HEK293 (cell line): ENCODE results near the gene B9D1.

Source experiments
- CTCF ChIA-PET: fragments of 350-600 bp; formaldehyde crosslinking; extraction: SDS; loops from one replicate; lab custom pipeline; 2021; ENCODE audit warnings: antibody characterized with exemption; lab: Yijun Ruan, JAX
- POLR2A ChIA-PET: fragments of 300-600 bp; formaldehyde crosslinking; extraction: SDS; loops from one replicate; lab custom pipeline; 2020; ENCODE audit warnings: antibody characterized with exemption, inconsistent platforms; lab: Yijun Ruan, JAX
- H3K27ac ChIP-seq: fragments of 200-500 bp; sonication (Bioruptor generic); 2 replicates; pipeline ENCODE4 v1.5.1; 2014; ENCODE audit warnings: low read depth, low read length, control low read depth, inconsistent platforms; ENCODE audit errors: extremely low read depth
- H3K36me3 ChIP-seq, 2 experiments: fragments of 200-500 bp in 1 of 2; sonication (Bioruptor generic) in 1 of 2; 1 replicate in 1 of 2; 2 replicates in 1 of 2; pipeline ENCODE4 v1.5.1; 2014 to 2017; ENCODE audit warnings: inconsistent platforms in 2 of 2, low read length in 2 of 2; ENCODE audit not compliant: control insufficient read depth in 2 of 2, insufficient read depth in 1 of 2
- H3K4me1 ChIP-seq: fragments of 200-500 bp; sonication (Bioruptor generic); 2 replicates; pipeline ENCODE4 v1.5.1; 2014; ENCODE audit warnings: mild to moderate bottlenecking, low read length, inconsistent platforms; ENCODE audit not compliant: control insufficient read depth, insufficient read depth
- H3K4me3 ChIP-seq: 2 replicates; pipeline ENCODE4 v1.5.1; 2011; ENCODE audit warnings: low read depth, mild to moderate bottlenecking, control low read depth, low read length, moderate library complexity
- H3K9me3 ChIP-seq: fragments of 200-500 bp; sonication (Bioruptor generic); 2 replicates; pipeline ENCODE4 v1.5.1; 2014; ENCODE audit warnings: low read depth, low read length, inconsistent platforms; ENCODE audit not compliant: control insufficient read depth, insufficient read depth
- KLF1 ChIP-seq: fragments of 450-650 bp; formaldehyde crosslinking; IDR thresholded peaks from 2 replicates; pipeline ENCODE4 v1.5.1; 2016; ENCODE audit warnings: missing biosample characterization, missing genetic modification characterization
- OVOL3 ChIP-seq: fragments of 450-650 bp; formaldehyde crosslinking; IDR thresholded peaks from 2 replicates; pipeline ENCODE4 v1.5.1; 2016; ENCODE audit warnings: missing biosample characterization, missing genetic modification characterization
- SALL2 ChIP-seq: fragments of 450-650 bp; formaldehyde crosslinking; IDR thresholded peaks from 2 replicates; pipeline ENCODE4 v1.5.0; 2017; ENCODE audit warnings: missing biosample characterization, mild to moderate bottlenecking, missing genetic modification characterization, borderline replicate concordance
- SCRT2 ChIP-seq: fragments of 450-650 bp; formaldehyde crosslinking; IDR thresholded peaks from 2 replicates; pipeline ENCODE4 v1.5.1; 2016; ENCODE audit warnings: missing biosample characterization, missing genetic modification characterization
- YY2 ChIP-seq: fragments of 450-650 bp; formaldehyde crosslinking; IDR thresholded peaks from 2 replicates; pipeline ENCODE4 v1.5.1; 2016; ENCODE audit warnings: missing biosample characterization, missing genetic modification characterization
- ZNF157 ChIP-seq: fragments of 450-650 bp; formaldehyde crosslinking; IDR thresholded peaks from 2 replicates; pipeline ENCODE4 v1.5.1; 2016; ENCODE audit warnings: missing biosample characterization, missing genetic modification characterization
- ZNF19 ChIP-seq: fragments of 450-650 bp; formaldehyde crosslinking; IDR thresholded peaks from 2 replicates; pipeline ENCODE4; 2016; ENCODE audit warnings: missing biosample characterization, missing genetic modification characterization, low read depth
- ZNF2 ChIP-seq: fragments of 450-650 bp; formaldehyde crosslinking; IDR thresholded peaks from 2 replicates; pipeline ENCODE4 v1.5.1; 2016; ENCODE audit warnings: missing biosample characterization, missing genetic modification characterization
- ZNF341 ChIP-seq: fragments of 450-650 bp; formaldehyde crosslinking; IDR thresholded peaks from 2 replicates; pipeline ENCODE4; 2016; ENCODE audit warnings: low read depth, missing biosample characterization, missing genetic modification characterization
- ZNF571 ChIP-seq: fragments of 450-650 bp; formaldehyde crosslinking; IDR thresholded peaks from 2 replicates; pipeline ENCODE4 v1.5.0; 2017; ENCODE audit warnings: missing biosample characterization, missing genetic modification characterization
- ZNF76 ChIP-seq: fragments of 450-650 bp; formaldehyde crosslinking; IDR thresholded peaks from 2 replicates; pipeline ENCODE4; 2016; ENCODE audit warnings: low read depth, missing biosample characterization, missing genetic modification characterization, borderline replicate concordance
- ZSCAN30 ChIP-seq: fragments of 450-650 bp; IDR thresholded peaks from 2 replicates; pipeline ENCODE4 v1.5.1; 2018; ENCODE audit warnings: missing biosample characterization, mild to moderate bottlenecking, missing genetic modification characterization, moderate library complexity
- TF ChIP-seq, protein P1 (sequence below): fragments of 450-650 bp; formaldehyde crosslinking; IDR thresholded peaks from 2 replicates; pipeline ENCODE4 v1.5.1; 2017; ENCODE audit warnings: missing biosample characterization, missing genetic modification characterization
- TF ChIP-seq, protein P2 (sequence below): fragments of 450-650 bp; formaldehyde crosslinking; IDR thresholded peaks from 2 replicates; pipeline ENCODE4 v1.5.1; 2016; ENCODE audit warnings: missing biosample characterization, missing genetic modification characterization
- TF ChIP-seq, protein P3 (sequence below): fragments of 450-650 bp; formaldehyde crosslinking; IDR thresholded peaks from 2 replicates; pipeline ENCODE4 v1.5.1; 2016; ENCODE audit warnings: missing biosample characterization, missing genetic modification characterization, borderline replicate concordance
- TF ChIP-seq, protein P4 (sequence below): fragments of 450-650 bp; formaldehyde crosslinking; IDR thresholded peaks from 2 replicates; pipeline ENCODE4 v1.5.1; 2016; ENCODE audit warnings: missing biosample characterization, missing genetic modification characterization

B9D1 gene

DNA sequence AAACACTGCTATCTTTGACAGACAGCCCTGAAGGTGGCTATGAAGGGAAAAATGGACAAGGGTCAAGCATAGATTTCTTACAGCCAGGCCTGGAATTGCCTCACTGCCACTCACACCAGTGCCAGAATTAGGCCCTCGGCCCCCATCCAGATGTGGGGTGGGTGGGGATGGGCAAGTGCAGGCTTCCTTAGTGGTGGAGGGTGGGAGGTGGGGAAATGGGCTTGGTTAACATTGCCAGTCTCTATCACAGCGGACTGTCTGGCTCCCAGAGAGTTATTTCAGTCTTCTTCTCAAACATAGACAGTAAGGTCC, 24.9 kb downstream of the B9D1 start:
- ChIA-PET CTCF (interaction anchor here (0.6 to 2.1 kb wide), 8 partner anchors 8 to 161 kb away, joined by 3 to 9 read pairs (median 4); no protein-coding TSS in a partner anchor), POLR2A (interaction anchor here (1.1 kb wide), 1 partner anchor 40 kb away, joined by 3 read pairs; the partner anchor contains the start of gene MAPK7)
- TF ChIP-seq ZNF76 (tag by site-specific recombination), result no peak
- no peak for TF ChIP-seq ZNF19
- no peak for TF ChIP-seq ZNF571 (tag by site-specific recombination)
- TF ChIP-seq, protein P1, sequence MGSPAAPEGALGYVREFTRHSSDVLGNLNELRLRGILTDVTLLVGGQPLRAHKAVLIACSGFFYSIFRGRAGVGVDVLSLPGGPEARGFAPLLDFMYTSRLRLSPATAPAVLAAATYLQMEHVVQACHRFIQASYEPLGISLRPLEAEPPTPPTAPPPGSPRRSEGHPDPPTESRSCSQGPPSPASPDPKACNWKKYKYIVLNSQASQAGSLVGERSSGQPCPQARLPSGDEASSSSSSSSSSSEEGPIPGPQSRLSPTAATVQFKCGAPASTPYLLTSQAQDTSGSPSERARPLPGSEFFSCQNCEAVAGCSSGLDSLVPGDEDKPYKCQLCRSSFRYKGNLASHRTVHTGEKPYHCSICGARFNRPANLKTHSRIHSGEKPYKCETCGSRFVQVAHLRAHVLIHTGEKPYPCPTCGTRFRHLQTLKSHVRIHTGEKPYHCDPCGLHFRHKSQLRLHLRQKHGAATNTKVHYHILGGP, result no peak
- H3K4me1 ChIP-seq, result no peaks in the 10 kb centered on the region
- no peaks in the 10 kb centered on the region for H3K9me3 ChIP-seq
- peaks cover 0 to 21% of the 10 kb centered on the region in 2 experiments; a peak in 1 of 3 replicates for H3K36me3 ChIP-seq
- H3K4me3 ChIP-seq, result no peak overlapping the region
- H3K27ac ChIP-seq, result no peak overlapping the region

DNA sequence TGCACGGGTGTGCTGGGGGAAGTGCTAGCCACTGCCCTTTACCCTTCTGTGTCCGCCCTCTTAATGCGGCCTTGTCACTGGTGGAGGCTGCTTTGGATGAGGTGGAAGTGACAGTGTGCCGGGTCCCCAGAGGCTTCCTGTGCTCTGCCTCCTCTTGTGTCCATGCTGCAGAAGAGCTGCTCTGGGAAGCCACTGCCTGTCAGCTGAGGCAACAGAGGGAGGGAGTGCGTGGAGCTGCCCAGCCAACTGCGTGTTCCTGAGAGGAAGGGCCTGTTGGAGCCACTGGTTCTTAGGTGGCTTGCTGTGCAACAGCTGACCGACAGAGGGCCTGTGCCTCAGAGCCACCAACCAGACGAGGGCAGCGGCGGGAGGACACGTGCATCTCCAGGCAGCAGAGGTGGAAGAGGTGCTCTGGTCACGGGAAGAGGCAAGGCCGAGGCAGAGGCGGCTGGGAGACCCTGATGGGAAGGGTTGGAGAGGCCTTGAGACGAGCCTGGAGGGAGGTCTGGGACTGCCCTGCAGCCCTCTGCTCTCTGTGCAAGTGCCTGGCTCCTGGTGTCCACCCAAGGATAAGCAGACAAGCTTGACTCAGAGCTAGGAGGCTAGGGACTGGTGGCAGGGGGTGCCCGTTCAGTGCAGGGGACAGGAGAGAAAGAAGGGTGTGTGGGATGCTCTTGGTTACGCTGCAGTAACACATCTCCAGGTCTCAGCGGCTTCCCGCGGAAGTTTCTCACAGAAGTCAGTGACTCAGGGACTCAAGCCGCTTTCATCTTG, 25.4 kb downstream of the B9D1 start:
- CTCF ChIA-PET, result interaction anchor here (0.6 to 1.4 kb wide), 9 partner anchors 8 to 161 kb away, joined by 3 to 9 read pairs (median 4); no protein-coding TSS in a partner anchor
- POLR2A ChIA-PET, result interaction anchor here (1.1 kb wide), 1 partner anchor 41 kb away, joined by 3 read pairs; the partner anchor contains the start of gene MAPK7
- Histone ChIP-seq H3K27ac (no peak overlapping the region), H3K9me3 (no peaks in the 10 kb centered on the region), H3K4me3 (no peak overlapping the region), H3K4me1 (no peaks in the 10 kb centered on the region), H3K36me3 (peaks cover 0 to 24% of the 10 kb centered on the region in 2 experiments; a peak in 1 of 3 replicates)
- TF ChIP-seq, protein P2, sequence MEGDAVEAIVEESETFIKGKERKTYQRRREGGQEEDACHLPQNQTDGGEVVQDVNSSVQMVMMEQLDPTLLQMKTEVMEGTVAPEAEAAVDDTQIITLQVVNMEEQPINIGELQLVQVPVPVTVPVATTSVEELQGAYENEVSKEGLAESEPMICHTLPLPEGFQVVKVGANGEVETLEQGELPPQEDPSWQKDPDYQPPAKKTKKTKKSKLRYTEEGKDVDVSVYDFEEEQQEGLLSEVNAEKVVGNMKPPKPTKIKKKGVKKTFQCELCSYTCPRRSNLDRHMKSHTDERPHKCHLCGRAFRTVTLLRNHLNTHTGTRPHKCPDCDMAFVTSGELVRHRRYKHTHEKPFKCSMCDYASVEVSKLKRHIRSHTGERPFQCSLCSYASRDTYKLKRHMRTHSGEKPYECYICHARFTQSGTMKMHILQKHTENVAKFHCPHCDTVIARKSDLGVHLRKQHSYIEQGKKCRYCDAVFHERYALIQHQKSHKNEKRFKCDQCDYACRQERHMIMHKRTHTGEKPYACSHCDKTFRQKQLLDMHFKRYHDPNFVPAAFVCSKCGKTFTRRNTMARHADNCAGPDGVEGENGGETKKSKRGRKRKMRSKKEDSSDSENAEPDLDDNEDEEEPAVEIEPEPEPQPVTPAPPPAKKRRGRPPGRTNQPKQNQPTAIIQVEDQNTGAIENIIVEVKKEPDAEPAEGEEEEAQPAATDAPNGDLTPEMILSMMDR (tag by site-specific recombination), result peak; percentile 47; the same call in 1 of the 2 replicates
- TF ChIP-seq SCRT2 (tag by site-specific recombination), result 0 out of 2 replicates have a peak, but pooled peaks have one; percentile 28
- 0 out of 2 replicates have a peak, but pooled peaks have one; percentile 29 for TF ChIP-seq ZNF341 (tag by site-specific recombination)
- no peak for TF ChIP-seq OVOL3 (tag by site-specific recombination)
- no peak for TF ChIP-seq ZSCAN30 (tag by site-specific recombination)

DNA sequence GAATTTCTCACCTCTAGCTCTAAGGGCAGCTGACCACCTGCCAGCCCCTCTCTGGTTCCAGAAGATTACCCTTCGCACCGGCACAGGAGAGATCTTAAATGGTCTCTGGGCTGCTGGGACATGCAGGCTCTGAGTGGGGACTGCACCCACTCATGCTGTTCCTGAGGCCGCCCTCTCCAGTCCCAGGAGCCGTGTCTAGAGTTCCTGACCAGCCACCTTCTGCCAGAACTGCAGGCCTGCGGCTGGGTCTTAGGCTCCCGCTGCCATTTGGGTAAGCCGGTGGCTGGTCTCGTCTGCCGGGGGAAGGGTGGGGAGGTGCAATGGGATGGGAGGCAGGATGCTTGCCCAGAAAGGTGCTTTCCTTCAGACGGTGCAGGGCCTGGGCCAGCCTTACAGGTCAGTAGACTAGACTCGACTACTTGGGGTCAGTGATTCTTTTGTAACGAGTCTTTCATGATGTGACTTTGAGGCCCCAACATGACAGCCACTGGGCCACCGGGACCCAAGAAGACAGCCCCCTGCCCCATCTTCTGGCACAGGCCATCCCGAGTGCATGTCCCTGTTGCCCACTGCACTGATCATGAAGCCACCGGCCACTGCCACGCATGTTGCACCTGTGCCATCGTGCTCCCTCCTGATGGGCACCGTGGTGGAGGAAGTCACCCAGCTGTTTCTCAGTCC, 26.4 kb downstream of the B9D1 start:
- Histone ChIP-seq H3K36me3 (peaks cover 0 to 35% of the 10 kb centered on the region in 2 experiments; a peak in 1 of 3 replicates), H3K4me3 (no peak overlapping the region), H3K9me3 (no peaks in the 10 kb centered on the region), H3K27ac (no peak overlapping the region), H3K4me1 (no peaks in the 10 kb centered on the region)
- POLR2A ChIA-PET, result no interaction called here
- CTCF ChIA-PET, result interaction anchor here (0.5 to 1.3 kb wide), 2 partner anchors 17 to 71 kb away, joined by 4 to 7 read pairs; no protein-coding TSS in a partner anchor
- TF ChIP-seq, protein P3, sequence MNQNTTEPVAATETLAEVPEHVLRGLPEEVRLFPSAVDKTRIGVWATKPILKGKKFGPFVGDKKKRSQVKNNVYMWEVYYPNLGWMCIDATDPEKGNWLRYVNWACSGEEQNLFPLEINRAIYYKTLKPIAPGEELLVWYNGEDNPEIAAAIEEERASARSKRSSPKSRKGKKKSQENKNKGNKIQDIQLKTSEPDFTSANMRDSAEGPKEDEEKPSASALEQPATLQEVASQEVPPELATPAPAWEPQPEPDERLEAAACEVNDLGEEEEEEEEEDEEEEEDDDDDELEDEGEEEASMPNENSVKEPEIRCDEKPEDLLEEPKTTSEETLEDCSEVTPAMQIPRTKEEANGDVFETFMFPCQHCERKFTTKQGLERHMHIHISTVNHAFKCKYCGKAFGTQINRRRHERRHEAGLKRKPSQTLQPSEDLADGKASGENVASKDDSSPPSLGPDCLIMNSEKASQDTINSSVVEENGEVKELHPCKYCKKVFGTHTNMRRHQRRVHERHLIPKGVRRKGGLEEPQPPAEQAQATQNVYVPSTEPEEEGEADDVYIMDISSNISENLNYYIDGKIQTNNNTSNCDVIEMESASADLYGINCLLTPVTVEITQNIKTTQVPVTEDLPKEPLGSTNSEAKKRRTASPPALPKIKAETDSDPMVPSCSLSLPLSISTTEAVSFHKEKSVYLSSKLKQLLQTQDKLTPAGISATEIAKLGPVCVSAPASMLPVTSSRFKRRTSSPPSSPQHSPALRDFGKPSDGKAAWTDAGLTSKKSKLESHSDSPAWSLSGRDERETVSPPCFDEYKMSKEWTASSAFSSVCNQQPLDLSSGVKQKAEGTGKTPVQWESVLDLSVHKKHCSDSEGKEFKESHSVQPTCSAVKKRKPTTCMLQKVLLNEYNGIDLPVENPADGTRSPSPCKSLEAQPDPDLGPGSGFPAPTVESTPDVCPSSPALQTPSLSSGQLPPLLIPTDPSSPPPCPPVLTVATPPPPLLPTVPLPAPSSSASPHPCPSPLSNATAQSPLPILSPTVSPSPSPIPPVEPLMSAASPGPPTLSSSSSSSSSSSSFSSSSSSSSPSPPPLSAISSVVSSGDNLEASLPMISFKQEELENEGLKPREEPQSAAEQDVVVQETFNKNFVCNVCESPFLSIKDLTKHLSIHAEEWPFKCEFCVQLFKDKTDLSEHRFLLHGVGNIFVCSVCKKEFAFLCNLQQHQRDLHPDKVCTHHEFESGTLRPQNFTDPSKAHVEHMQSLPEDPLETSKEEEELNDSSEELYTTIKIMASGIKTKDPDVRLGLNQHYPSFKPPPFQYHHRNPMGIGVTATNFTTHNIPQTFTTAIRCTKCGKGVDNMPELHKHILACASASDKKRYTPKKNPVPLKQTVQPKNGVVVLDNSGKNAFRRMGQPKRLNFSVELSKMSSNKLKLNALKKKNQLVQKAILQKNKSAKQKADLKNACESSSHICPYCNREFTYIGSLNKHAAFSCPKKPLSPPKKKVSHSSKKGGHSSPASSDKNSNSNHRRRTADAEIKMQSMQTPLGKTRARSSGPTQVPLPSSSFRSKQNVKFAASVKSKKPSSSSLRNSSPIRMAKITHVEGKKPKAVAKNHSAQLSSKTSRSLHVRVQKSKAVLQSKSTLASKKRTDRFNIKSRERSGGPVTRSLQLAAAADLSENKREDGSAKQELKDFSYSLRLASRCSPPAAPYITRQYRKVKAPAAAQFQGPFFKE, result no peak
- TF ChIP-seq YY2 (no peak), SALL2 (tag by site-specific recombination) (no peak), KLF1 (tag by site-specific recombination) (no peak), ZNF2 (tag by site-specific recombination) (no peak), ZNF157 (tag by site-specific recombination) (no peak)
- TF ChIP-seq, protein P4, sequence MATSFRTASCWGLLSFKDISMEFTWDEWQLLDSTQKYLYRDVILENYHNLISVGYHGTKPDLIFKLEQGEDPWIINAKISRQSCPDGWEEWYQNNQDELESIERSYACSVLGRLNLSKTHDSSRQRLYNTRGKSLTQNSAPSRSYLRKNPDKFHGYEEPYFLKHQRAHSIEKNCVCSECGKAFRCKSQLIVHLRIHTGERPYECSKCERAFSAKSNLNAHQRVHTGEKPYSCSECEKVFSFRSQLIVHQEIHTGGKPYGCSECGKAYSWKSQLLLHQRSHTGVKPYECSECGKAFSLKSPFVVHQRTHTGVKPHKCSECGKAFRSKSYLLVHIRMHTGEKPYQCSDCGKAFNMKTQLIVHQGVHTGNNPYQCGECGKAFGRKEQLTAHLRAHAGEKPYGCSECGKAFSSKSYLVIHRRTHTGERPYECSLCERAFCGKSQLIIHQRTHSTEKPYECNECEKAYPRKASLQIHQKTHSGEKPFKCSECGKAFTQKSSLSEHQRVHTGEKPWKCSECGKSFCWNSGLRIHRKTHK (tag by site-specific recombination), result no peak
